ENCODE results near the gene ATXN1.

DNA sequence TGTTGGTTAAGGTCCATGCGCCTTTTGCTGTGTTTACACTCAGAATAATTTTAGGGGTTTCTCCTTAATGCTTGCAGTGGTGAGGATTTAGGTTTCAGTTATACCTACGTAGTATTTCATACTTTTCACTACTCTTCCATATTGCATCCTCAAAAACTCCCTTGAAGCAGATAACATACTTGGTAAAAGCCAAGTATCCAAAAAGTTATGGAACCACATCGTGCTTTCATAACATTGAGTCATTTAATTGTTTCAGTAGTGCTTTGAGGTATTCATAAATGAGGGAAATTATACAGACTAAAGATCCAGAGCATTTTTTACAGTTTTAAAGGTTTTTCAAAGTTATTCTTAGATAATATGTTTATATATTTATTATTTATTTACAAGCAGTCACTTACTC lies 4.0 kb upstream of the ATXN1 start:
- TF ChIP-seq GATA3 (IDR thresholded peaks at IDR 0.05; ENCODE audit: low read depth, low read length) (no peak), GATA2 (IDR thresholded peaks at IDR 0.05; ENCODE audit: low read depth, low read length) (no peak)
